ENCODE measurements around the gene FOXL3. TPM values are rescaled to one million over a fixed set of nuclear protein-coding genes. Genes with fewer than 3 reads are reported as not detected.

The FOXL3 gene
- total RNA-seq, 1 donor from 2014 or later, result not detected

- no peaks in the 10 kb centered on the region for H3K4me1 Mint-ChIP-seq
- CTCF ChIA-PET, result no interaction called here
- TF ChIP-seq, protein P1, sequence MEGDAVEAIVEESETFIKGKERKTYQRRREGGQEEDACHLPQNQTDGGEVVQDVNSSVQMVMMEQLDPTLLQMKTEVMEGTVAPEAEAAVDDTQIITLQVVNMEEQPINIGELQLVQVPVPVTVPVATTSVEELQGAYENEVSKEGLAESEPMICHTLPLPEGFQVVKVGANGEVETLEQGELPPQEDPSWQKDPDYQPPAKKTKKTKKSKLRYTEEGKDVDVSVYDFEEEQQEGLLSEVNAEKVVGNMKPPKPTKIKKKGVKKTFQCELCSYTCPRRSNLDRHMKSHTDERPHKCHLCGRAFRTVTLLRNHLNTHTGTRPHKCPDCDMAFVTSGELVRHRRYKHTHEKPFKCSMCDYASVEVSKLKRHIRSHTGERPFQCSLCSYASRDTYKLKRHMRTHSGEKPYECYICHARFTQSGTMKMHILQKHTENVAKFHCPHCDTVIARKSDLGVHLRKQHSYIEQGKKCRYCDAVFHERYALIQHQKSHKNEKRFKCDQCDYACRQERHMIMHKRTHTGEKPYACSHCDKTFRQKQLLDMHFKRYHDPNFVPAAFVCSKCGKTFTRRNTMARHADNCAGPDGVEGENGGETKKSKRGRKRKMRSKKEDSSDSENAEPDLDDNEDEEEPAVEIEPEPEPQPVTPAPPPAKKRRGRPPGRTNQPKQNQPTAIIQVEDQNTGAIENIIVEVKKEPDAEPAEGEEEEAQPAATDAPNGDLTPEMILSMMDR (IDR thresholded peaks at IDR 0.05), result no peak
- POLR2A ChIA-PET, result no interaction called here
- ATAC-seq (ENCODE audit: low read depth), result no peak
- peaks cover 15% of the 10 kb centered on the region for H3K9me3 Mint-ChIP-seq
- DNase-seq, result no peak
- intact Hi-C loops (cut with micrococcal nuclease), result no loop called here
- H3K36me3 Mint-ChIP-seq (ENCODE audit: low read depth), result no peaks in the 10 kb centered on the region
- peaks cover 2% of the 10 kb centered on the region for H3K27me3 Mint-ChIP-seq
- no peak overlapping the region for H3K4me3 Mint-ChIP-seq
- no peak overlapping the region for H3K27ac Mint-ChIP-seq
Observed at GRCh38 chr7:278081-278480, 11.9 kb upstream of the FOXL3 start.

GRCh38 chr7:279821-280220 lies 10.1 kb upstream of the FOXL3 start:
- H3K27me3 Mint-ChIP-seq, result no peaks in the 10 kb centered on the region
- no peak overlapping the region for H3K27ac Mint-ChIP-seq
- ATAC-seq (ENCODE audit: low read depth) (no peak), DNase-seq (no peak)
- ChIA-PET CTCF (no interaction called here), POLR2A (no interaction called here)
- H3K4me3 Mint-ChIP-seq, result no peak overlapping the region
- TF ChIP-seq, protein P1 (IDR thresholded peaks at IDR 0.05), result no peak
- H3K4me1 Mint-ChIP-seq, result no peaks in the 10 kb centered on the region
- H3K9me3 Mint-ChIP-seq, result peaks cover 3% of the 10 kb centered on the region
- intact Hi-C loops (cut with micrococcal nuclease), result no loop called here
- H3K36me3 Mint-ChIP-seq (ENCODE audit: low read depth), result no peaks in the 10 kb centered on the region

- Mint-ChIP-seq H3K27me3 (peaks cover 3% of the 10 kb centered on the region), H3K9me3 (no peaks in the 10 kb centered on the region), H3K4me1 (no peaks in the 10 kb centered on the region), H3K36me3 (ENCODE audit: low read depth) (no peaks in the 10 kb centered on the region), H3K27ac (no peak overlapping the region), H3K4me3 (no peak overlapping the region)
- ATAC-seq (ENCODE audit: low read depth) (no peak), DNase-seq (no peak)
- intact Hi-C loops (cut with micrococcal nuclease), result no loop called here
- ChIA-PET CTCF (no interaction called here), POLR2A (no interaction called here)
- TF ChIP-seq, protein P1 (IDR thresholded peaks at IDR 0.05), result no peak
Observed at GRCh38 chr7:280461-280860, 9.5 kb upstream of the FOXL3 start.

- POLR2A ChIA-PET, result no interaction called here
- Mint-ChIP-seq H3K27me3 (peaks cover 3% of the 10 kb centered on the region), H3K4me1 (no peaks in the 10 kb centered on the region), H3K27ac (no peak overlapping the region), H3K36me3 (ENCODE audit: low read depth) (no peaks in the 10 kb centered on the region), H3K9me3 (no peaks in the 10 kb centered on the region), H3K4me3 (no peak overlapping the region)
- CTCF ChIA-PET, result no interaction called here
- ATAC-seq (ENCODE audit: low read depth), result no peak
- DNase-seq, result no peak
- TF ChIP-seq, protein P1 (IDR thresholded peaks at IDR 0.05), result no peak
- intact Hi-C loops (cut with micrococcal nuclease), result no loop called here
Observed at GRCh38 chr7:281637-282036, 8.3 kb upstream of the FOXL3 start.

DNA sequence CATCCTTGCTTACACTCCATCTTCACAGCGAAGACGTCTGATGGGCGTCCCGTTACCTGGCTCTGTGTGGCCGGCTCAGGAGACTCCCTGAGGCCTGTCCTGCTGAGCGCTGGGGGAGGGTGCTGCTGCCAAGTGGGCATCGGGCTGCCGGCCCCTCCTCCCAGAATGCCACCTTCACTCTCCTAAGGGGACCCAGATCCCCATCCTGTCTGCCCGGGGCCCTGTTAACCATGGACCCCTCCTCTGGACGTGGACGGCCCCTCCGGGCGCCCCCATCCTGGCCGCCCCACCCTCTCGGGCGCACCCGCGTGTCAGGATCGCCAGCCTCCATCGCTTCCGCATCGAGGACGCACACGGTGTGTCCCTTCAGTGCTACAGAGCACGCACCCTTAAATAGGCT lies 7.3 kb upstream of the FOXL3 start:
- Mint-ChIP-seq H3K27me3 (peaks cover 5% of the 10 kb centered on the region), H3K27ac (no peak overlapping the region), H3K9me3 (no peaks in the 10 kb centered on the region), H3K4me1 (no peaks in the 10 kb centered on the region), H3K4me3 (no peak overlapping the region), H3K36me3 (ENCODE audit: low read depth) (no peaks in the 10 kb centered on the region)
- intact Hi-C loops (cut with micrococcal nuclease), result no loop called here
- TF ChIP-seq, protein P1 (IDR thresholded peaks at IDR 0.05), result no peak
- DNase-seq (no peak), ATAC-seq (ENCODE audit: low read depth) (no peak)
- POLR2A ChIA-PET, result no interaction called here
- CTCF ChIA-PET, result no interaction called here
